GM13976 (cell line): ENCODE results near the gene FAM120A.

Experiments
- DNase-seq: peaks from one replicate; pipeline ENCODE4 v3.0.0; 2012; ENCODE audit warnings: low spot score
- in situ Hi-C: fragments of 300-500 bp; cut with MboI; formaldehyde crosslinking; loops from one replicate; pipeline ENCODE4 v1.12.0; 2022; ENCODE audit warnings: low sequenced_read_pairs, mixed read lengths, inconsistent platforms; ENCODE audit not compliant: unreplicated experiment
- TF ChIP-seq, protein P1 (sequence below): IDR thresholded peaks from 2 replicates; pipeline ENCODE4 v1.5.1; 2012; ENCODE audit warnings: borderline replicate concordance, mild to moderate bottlenecking; ENCODE audit not compliant: insufficient read depth; ENCODE audit errors: extremely low read depth, missing control alignments, control extremely low read depth

FAM120A gene

DNA sequence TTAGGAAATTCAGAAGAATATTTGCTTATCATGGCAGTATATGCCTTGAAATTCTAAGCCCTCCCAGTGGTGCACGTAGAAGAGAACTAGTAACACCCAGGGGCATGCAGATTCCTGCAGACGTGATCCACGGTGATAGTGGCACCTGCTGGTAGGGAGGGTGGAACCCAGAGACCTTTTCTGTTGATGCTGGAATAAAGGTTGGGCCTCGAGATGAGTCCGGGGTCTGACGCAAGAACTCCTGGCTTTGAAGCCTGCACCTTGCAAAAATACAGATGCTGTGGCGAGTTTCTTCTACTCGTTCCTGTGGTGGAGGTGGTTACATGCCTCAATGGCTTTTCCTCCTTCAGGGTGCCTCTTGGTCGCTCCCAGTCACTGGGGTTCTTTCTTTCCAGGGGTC is 85.4 kb downstream of the FAM120A start:
- DNase-seq: no peak
- in situ Hi-C loops: no loop called here
- TF ChIP-seq, protein P1, sequence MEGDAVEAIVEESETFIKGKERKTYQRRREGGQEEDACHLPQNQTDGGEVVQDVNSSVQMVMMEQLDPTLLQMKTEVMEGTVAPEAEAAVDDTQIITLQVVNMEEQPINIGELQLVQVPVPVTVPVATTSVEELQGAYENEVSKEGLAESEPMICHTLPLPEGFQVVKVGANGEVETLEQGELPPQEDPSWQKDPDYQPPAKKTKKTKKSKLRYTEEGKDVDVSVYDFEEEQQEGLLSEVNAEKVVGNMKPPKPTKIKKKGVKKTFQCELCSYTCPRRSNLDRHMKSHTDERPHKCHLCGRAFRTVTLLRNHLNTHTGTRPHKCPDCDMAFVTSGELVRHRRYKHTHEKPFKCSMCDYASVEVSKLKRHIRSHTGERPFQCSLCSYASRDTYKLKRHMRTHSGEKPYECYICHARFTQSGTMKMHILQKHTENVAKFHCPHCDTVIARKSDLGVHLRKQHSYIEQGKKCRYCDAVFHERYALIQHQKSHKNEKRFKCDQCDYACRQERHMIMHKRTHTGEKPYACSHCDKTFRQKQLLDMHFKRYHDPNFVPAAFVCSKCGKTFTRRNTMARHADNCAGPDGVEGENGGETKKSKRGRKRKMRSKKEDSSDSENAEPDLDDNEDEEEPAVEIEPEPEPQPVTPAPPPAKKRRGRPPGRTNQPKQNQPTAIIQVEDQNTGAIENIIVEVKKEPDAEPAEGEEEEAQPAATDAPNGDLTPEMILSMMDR: no peak

DNA sequence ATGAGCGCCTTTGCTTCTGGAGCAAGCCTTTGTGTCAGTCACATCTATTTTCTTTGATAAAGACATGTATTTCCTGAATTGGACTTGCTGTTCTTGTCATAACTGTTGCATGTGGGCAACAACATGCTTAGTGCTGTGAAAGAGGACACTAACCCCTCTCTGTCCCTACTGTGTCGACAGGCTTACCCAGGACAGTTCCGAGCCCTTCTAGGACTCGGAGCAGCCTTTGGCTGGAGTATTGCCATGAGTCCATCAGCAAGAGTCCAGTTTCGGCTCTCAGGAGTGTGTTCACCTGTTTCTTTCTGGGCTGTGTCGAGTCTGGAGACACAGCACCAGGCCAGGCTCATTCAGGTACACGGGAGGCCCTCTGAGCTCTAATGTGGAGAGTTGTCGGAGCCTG is 88.8 kb downstream of the FAM120A start:
- no peak for DNase-seq
- TF ChIP-seq, protein P1: no peak
- in situ Hi-C loops: no loop called here

DNA sequence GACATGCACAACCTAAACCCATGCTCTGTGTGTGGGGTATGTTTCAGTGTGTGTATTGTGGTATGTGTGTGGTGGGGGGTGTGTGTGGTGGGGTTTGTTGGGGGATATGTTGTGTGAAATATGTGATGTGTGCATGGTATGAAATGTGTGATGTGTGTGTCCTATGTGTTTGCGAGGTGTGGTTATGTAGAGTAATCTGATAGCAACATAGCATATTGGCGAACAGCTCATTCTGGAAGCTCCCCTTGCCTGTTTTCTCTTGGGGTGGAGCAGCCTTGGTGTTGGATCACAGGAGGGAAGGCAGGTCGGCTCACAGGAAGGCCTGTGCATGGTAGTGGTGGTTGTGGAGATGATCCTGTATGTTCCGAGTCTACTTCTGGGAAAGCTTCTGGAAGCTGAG is 89.5 kb downstream of the FAM120A start:
- TF ChIP-seq, protein P1: no peak
- no peak for DNase-seq
- in situ Hi-C loops: no loop called here

DNA sequence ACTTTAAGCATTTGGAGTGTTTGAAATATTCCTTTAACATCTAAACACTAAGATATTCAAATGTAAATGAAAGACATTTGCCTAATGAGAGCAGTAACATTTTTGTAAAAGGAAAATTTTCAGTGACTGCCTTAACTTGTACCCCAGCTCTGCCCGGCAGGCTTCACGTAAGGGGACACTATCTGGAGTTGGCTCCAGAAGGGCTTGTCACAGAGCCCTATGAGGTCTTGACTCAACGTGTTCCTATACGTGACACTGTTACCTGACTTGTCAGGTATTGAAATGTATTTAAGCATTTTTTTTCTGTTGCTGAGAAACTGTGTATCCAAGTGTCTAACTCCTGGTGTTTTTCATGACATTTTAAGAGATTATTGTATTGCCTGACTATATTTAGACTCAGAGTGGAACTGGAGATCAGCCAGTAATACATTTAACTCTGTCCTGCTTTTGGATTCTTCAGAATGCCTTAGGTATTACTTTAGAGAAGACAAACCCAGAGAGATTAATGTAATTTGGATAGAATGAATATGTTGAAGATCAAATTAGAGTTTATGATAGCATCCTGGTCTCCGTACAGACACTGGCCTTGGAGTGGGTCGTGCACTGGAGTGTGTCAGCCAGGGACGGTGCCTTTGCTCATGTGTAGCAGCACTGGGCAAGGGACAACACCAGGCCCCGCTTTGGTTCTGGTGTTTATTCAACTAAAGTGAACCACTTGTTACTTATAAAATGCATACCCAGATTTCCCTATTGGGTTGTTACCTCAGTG is 90.3 kb downstream of the FAM120A start:
- in situ Hi-C loops: no loop called here
- no peak for DNase-seq
- TF ChIP-seq, protein P1: no peak

DNA sequence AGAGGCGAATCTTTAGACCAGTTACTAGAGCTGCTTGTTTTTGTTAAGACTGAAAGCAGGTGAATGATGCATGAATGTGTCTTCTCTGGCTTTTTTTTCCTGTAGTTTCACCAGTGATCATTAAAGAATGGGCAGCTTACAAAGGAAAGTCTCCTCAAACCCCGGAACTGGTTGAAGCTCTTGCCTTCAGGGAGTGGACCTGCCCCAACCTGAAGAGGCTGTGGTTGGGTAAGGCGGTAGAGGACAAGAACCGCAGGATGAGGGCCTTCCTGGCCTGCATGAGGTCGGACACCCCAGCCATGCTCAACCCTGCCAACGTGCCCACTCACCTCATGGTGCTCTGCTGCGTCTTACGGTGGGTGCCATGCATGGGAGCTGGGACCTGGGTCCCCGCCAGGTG is 91.6 kb downstream of the FAM120A start:
- in situ Hi-C loops: no loop called here
- DNase-seq: no peak
- TF ChIP-seq, protein P1: no peak

DNA sequence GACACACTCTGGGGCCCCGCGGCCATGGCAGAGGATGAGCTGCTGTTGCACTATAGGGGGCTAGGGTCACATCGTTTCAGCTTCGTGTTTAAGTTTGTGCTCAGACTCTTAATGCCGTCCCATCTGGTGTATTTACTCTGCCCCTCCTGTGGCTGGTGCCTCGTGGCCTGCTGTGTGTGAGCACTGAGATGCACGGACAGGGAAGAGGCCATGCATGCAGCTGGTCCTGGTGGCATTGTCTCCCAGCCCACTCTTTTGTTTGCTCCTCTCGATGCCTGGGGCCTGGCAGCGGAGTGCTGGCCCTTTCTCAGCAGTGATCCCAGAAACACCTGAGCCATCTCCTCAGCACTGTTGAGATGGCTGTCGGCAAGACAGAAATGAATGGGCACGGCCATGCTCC is 94.9 kb downstream of the FAM120A start:
- DNase-seq: no peak
- TF ChIP-seq, protein P1: no peak
- in situ Hi-C loops: no loop called here

DNA sequence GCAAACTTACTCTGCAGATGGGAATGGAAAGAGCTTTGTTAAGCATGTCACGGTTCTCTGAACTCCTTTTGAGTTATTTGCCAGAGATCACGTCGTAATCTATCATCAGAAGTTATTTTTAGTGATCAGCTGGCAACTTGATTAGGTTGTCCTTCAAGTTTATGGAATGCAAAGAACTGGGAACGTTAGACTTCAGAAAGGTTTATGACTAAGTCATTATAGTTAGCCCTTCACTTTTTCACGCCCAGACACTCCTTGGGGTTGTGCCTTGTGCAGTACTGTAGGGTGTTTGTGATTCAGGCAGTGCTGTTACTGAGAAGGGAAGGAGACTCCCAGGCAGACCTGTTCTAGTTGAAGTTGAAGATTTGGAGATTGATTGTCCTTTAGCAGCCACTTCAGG is 98.1 kb downstream of the FAM120A start:
- in situ Hi-C loops: loop anchor here (25.0 kb wide), 1 partner anchor 387 kb away; no protein-coding TSS in a partner anchor
- TF ChIP-seq, protein P1: no peak
- no peak for DNase-seq
